GM18867 (cell line): ENCODE results near the gene TMEM63B.
"Not testable (repeated sequence)": the region's sequence is repeated elsewhere in the genome, so short reads cannot be mapped to it uniquely, and the experiment has no call there.

Experiments used
- ATAC-seq: cut with Tn5 transposase; IDR thresholded peaks from one replicate; pipeline ENCODE4 v1.9.1; 2021; ENCODE audit warnings: mild to moderate bottlenecking, moderate library complexity; ENCODE audit not compliant: unreplicated experiment

TMEM63B gene

DNA sequence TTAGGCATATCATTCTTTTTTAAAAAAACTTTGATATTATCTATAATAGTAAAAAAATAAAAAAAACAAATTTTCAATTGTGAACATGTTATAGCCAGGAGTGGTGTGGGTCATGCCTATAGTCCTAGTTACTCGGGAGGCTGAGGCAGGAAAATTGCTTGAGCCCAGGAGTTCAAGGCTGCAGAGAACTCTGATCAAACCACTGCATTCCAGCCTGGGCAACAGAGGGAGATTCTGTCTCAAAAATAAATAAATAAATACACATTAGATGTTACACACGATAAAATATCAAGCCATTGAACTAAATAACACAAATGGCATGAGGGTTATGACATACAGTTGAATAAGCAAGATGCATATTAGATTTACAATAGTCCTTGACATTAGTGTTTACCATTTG is 61.5 kb downstream of the TMEM63B start:
- no peak for ATAC-seq

DNA sequence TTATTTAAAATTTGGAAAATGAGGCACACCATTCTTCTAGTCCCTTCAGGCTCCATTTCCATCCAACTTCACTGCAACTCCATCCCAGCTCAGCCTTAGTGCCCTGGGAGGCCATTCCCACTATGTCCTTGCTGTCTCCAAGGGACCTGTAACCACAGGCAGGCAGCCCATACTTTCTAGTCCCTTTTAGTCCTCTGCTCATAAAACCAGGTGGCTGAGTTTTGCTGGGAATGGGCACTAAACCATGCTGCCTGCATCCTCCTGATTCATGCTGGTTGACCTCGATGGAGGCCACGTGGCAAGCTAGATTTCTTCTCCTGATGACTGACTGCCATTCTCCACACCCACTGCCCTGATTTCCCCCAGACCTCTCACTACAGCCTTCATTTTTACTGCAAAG is 61.9 kb downstream of the TMEM63B start:
- ATAC-seq: no peak

DNA sequence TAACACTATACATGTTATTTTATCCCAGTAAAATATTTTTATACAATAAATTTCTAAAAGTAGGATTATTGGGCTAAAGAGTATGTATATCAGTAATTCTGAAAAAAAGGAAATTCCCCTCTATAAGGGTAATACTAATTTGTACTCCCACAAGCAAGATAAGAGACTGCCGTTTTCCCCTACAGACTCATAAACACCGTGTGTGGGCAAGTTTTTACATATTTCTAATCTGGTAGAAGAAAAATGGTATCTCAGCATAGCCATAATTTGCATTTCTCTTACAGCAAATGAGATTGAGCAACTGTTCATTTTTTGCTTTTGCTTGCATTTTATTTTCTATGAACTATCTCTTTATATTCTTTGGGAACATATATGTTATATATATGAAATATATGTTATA is 63.4 kb downstream of the TMEM63B start:
- ATAC-seq: no peak

DNA sequence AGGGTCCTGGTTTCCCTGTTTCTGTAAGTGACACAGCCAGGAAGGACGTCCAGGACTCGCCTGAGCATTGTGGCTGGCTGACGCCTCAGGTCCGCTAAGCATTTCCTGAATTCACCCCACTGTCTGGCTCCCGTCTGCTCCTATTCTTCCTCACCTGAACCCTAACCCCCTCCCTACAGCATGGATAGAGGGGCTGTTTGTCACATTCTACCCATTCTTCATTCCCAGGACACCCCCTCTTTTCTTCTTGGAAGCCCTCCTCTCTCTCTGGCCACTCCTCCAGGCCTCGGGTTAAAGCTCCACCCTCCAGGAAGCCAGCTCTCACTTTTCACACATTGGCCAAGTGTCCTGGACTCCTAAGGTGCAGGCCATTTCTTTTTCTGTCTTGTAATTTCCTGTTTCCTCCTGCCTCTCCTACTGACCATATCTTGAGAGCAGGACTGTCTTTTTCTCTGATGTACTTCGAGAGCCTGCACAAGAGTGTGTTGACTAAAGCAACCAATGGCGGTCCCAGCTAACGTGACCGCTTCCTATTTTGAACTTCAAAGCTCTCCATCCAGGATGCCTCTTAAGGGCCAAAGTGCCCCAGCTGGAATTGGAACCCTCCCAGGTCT is 65.2 kb downstream of the TMEM63B start:
- no peak for ATAC-seq

DNA sequence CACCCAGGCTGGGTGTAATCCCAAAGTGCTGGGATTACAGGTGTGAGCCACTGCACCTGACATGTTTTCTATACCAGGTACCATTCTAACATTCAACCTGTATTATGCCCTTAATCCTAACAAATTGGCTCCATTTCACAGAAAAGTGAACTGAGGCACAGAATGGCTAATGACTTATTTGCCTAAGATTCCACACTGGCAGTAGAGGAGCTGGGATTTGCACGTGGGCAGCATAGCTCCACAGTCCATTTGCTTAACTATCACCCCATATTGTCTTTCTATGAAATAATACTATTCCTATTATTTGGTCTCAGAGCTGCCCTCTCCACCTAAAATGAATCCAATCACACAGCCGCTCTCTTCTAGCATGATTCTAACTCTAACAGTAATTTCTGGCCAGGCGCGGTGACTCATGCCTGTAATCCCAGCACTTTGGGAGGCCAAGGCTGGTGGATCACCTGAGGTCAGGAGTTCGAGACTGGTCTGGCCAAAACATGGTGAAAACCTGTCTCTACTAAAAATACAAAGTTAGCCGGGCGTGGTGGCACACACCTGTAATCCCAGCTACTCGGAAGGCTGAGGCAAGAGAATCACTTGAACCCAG is 66.1 kb downstream of the TMEM63B start:
- ATAC-seq: no peak

DNA sequence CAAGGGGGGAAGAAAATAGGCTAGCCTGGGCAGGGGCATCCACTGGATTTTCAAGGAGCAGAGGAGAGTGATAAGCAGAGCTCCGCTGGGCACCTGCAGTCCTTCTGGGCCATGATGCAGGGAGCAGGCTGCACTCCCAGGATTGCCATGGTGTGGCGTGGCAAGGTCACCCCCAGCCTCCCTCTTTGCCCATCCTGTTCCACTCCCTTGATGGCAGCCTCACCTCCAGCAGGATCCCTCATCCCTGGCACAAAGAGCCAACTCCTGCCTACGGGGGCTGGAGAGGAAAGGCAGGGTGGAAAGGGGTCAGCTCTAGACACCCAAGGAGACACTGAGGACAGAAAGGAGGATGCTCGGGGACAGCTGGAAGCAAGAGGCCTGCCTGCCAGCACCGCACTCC is 67.0 kb downstream of the TMEM63B start:
- no peak for ATAC-seq

DNA sequence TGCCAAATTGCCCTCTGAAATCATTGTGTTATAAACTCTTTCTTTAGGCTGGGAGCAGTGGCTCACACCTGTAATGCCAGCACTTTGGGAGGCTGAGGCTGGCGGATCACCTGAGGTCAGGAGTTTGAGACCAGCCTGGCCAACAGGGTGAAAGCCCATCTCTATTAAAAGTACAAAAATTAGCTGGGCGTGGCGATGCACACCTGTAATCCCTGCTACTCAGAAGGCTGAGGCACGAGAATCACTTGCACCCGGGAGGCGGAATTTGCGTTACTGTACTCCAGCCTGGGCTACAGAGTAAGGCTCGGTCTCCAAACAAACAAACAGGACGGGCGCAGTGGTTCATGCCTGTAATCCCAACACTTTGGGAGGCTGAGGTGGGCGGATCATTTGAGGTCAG is 69.0 kb downstream of the TMEM63B start:
- not testable (repeated sequence) for ATAC-seq

DNA sequence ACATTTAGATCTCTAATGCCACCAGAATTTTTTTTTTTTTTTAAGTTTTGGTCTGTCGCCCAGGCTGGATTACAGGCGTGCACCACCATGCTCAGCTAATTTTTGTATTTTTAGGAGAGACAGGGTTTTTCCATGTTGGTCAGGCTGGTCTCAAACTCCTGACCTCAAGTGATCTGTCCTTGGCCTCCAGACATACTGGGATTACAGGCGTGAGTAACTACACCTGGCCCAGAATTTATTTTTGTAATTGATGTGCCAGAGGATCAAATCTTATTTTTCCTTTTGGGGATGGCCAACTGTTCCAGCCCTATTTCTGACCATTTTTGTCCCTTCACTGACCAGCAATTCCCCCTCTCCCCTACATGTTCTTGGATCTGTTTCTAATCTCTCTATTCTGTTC is 71.3 kb downstream of the TMEM63B start:
- ATAC-seq: no peak

DNA sequence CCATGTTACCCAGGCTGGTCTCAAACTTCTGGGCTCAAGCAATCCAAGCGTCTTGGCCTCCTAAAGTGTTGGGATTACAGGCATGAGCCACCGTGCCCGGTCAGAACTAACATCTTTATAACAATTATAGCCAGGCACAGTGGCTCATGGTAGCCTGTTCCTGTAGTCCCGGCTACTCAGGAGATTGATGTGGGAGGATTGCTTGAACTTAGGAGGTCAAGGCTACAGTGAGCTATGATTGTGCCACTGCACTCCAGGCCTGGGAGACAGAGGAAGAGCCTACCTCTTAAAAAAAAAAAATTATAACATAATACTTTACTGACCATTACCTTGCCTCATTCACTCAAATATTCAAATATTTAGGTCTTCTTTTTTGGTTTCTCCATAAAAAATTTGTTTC is 72.5 kb downstream of the TMEM63B start:
- ATAC-seq: no peak

DNA sequence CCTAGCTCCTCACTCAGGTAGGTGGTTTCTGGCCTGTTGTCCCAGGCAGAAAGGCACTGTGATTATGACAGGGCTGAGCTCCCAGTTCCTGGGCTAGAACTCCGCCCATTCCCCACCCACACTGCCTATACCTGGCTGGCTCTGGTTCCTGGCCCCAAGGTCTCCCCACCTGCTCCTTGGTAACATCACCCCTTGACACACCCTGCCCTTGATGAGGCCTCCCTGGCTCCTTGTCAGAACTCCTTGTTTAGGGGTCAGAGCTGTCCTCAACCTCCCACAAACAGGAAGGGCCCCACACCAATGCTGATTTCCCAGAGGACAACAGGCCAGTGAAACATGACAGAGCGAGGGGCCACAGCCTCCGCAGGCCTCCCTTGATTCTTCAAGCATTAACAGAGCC is 73.8 kb downstream of the TMEM63B start:
- ATAC-seq: no peak

DNA sequence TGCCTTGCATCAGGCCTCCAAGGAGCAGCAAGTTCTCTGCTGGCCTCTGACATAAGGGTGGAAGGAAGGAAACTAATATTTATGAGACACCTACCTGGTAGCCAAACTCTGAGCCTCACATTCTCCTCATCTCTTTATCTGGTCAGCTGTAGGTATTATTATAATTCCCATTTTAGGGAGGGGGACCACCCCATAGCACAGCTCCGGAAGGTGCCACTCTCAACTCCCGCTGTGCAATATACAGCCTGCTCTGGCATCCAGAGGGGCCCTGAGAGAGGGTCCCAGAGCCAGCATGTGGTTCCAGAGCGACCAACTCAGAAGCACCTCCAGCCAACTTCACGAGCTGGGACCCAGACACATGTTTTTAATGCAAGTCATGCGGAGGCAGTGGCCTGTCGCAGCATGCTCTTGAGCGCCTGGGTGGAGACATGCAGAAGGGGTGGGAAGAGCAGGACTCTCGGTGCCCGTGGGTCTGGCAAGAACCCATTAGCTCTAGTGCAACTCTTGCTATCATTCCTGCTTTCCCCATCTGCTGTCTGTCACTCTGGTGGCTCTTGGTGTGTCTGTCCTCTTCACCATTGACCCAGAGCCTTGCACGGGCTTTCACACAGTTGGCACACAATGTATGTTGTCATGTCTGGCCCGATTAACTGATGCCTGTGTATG is 74.4 kb downstream of the TMEM63B start:
- ATAC-seq: no peak

DNA sequence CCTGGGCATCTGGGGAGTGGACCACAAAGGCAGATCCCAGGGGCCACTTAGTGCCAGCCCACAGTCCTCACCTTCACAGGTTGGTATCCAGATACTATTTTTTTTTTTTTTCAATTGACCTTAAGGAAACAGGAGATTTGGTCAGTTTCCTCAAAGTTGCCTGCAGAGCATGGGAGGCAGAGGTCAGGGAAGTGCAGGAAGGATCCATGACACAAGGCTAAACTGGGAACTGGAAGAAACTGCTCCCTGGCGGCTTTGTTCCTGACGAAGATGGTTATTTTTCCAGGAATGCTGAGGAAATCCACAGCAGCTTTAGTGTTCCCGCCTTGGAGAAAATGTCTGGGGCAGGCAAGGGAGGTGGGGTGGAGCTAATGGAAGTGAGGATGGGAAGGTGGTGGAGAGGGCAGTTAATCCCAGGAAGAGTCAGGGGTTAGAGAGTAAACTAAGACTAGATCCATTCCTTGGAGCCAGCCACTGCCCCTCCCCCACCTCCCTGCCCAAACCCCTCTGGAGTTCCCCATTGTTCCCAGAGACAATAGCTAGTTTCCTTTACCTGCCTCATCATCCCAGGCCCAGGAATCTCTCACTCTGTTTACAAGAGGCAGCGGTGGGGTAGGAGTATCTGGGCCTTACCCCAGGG is 75.1 kb downstream of the TMEM63B start:
- ATAC-seq: no peak

DNA sequence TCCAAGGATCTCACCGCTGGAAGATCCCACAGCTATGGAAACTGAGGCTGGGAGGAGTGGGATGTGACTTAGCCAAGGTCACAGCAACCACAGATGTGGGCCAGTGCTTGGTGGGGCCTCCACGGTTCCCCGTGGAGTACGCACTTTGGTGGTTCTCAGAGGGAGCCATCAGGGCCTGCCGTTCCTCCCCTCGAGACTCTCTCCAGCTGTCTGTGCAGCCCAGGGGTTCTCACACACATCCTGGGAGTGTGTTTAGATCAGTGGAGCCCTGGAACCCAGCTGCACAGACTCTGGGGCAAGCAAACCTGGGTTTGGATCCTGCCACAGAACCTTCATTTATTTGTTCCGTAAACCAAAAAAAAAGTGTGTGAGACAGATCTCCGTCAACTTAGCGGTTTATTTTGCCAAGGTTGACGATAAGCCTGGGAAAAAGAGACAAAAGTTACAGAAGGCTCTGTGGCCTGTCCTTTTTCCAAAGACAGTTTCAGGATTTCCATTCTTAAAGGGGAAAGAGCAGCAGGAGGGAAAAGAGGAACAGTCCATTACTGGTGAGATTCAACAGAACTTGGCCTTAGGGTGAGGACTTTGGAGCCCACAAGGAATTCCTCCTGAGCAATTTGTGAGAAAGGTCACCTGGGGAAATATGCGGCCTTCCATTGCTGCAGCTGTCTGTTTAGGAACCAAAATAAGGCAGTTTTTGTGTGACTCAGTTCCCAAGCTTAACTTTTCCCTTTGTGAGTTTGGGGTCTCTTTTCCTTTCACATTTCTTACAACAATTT is 75.8 kb downstream of the TMEM63B start:
- no peak for ATAC-seq

DNA sequence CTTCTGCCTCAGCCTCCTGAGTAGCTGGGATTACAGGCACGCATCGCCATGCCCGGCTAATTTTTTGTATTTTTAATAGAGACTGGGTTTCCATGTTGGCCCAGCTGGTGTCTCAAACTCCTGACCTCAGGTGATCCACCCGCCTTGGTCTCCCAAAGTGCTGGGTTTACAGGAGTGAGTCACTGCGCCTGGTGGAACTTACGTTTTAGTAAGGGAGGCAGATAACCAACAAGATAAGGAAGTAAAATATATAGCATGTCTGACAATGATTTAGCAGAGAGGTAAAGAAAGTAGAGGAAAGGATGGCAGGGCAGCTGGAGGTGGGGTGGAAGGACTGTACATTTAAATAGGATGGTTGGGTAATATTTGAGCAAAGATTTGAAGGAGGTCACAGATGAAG is 76.6 kb downstream of the TMEM63B start:
- no peak for ATAC-seq
